ENCODE data around the gene C10orf53.

Gene C10orf53

DNA sequence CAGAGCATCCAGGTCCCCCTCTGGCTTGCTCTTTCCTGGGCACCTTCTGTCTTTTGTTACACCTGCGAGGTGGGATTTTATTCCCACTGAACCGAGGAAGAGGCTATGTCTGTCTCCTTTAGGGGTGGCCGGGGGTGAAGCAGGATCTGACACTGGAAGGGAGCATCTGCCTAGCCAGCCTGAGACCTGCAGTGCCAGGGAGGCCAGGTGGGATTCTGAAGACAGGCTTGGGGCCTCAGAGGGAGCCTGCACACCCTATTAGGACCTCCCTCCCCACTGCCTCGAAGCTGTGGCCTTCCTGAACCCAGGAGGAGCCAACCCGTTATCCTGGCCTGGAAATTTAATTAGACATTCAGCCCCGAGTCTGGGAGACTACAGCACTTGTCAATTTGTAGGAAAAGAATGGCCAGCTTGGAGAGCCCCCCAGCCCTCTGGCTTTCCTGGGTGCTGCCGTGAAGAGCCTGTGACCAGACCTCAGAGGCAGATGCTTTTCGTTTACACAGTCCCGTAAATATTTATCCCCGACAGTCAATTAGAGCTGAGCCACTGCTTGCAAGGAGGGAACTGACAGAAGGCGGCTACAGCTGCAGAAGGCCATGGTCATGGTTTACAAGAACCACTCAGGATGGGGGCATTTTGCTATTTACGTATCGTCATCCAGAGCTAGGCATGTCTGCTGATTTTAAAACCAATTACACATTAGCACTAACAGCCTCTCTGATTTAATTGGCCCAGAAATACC is 46.0 kb upstream of the C10orf53 start:
- Histone ChIP-seq H3K36me3 (ENCODE audit: insufficient read depth, low read length) (no peaks in the 10 kb centered on the region), H2AFZ (ENCODE audit: low read length) (no peak overlapping the region), H3K27me3 (ENCODE audit: insufficient read depth, low read length, poor library complexity, severe bottlenecking) (no peaks in the 10 kb centered on the region), H3K9ac (ENCODE audit: low read depth, low read length, poor library complexity, severe bottlenecking) (no peak overlapping the region), H3K4me1 (ENCODE audit: insufficient read depth, low read length, poor library complexity, severe bottlenecking) (no peaks in the 10 kb centered on the region), H3F3A (ENCODE audit: low read depth) (no peaks in the 10 kb centered on the region), H3K4me2 (ENCODE audit: low read depth, low read length, poor library complexity, severe bottlenecking) (no peak overlapping the region), H3K9me3 (ENCODE audit: insufficient read depth, low read depth, low read length) (no peaks in the 10 kb centered on the region), H4K20me1 (ENCODE audit: insufficient read depth, low read length, poor library complexity, severe bottlenecking) (no peaks in the 10 kb centered on the region), H3K79me2 (ENCODE audit: insufficient read depth, low read length) (no peaks in the 10 kb centered on the region), H3K9me2 (replicated peaks; ENCODE audit: low read depth, low read length) (no peaks in the 10 kb centered on the region), H3K4me3 (ENCODE audit: low read length, poor library complexity, severe bottlenecking) (no peak overlapping the region)
- TF ChIP-seq EZH2phosphoT487 (IDR thresholded peaks at IDR 0.05; ENCODE audit: borderline replicate concordance), result no peak
- TF ChIP-seq, protein P1, sequence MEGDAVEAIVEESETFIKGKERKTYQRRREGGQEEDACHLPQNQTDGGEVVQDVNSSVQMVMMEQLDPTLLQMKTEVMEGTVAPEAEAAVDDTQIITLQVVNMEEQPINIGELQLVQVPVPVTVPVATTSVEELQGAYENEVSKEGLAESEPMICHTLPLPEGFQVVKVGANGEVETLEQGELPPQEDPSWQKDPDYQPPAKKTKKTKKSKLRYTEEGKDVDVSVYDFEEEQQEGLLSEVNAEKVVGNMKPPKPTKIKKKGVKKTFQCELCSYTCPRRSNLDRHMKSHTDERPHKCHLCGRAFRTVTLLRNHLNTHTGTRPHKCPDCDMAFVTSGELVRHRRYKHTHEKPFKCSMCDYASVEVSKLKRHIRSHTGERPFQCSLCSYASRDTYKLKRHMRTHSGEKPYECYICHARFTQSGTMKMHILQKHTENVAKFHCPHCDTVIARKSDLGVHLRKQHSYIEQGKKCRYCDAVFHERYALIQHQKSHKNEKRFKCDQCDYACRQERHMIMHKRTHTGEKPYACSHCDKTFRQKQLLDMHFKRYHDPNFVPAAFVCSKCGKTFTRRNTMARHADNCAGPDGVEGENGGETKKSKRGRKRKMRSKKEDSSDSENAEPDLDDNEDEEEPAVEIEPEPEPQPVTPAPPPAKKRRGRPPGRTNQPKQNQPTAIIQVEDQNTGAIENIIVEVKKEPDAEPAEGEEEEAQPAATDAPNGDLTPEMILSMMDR (conservative IDR thresholded peaks at IDR 0.05; ENCODE audit: low read length), result no peak

- H2AFZ ChIP-seq (ENCODE audit: low read length), result no peak overlapping the region
- no peaks in the 10 kb centered on the region for H3K9me2 ChIP-seq (replicated peaks; ENCODE audit: low read depth, low read length)
- no peaks in the 10 kb centered on the region for H4K20me1 ChIP-seq (ENCODE audit: insufficient read depth, low read length, poor library complexity, severe bottlenecking)
- no peak overlapping the region for H3K9ac ChIP-seq (ENCODE audit: low read depth, low read length, poor library complexity, severe bottlenecking)
- H3K4me2 ChIP-seq (ENCODE audit: low read depth, low read length, poor library complexity, severe bottlenecking), result no peak overlapping the region
- no peak overlapping the region for H3K4me3 ChIP-seq (ENCODE audit: low read length, poor library complexity, severe bottlenecking)
- H3F3A ChIP-seq (ENCODE audit: low read depth), result no peaks in the 10 kb centered on the region
- H3K79me2 ChIP-seq (ENCODE audit: insufficient read depth, low read length), result no peaks in the 10 kb centered on the region
- H3K4me1 ChIP-seq (ENCODE audit: insufficient read depth, low read length, poor library complexity, severe bottlenecking), result no peaks in the 10 kb centered on the region
- TF ChIP-seq EZH2phosphoT487 (IDR thresholded peaks at IDR 0.05; ENCODE audit: borderline replicate concordance), result no peak
- TF ChIP-seq, protein P1 (conservative IDR thresholded peaks at IDR 0.05; ENCODE audit: low read length), result no peak
- no peaks in the 10 kb centered on the region for H3K36me3 ChIP-seq (ENCODE audit: insufficient read depth, low read length)
- H3K9me3 ChIP-seq (ENCODE audit: insufficient read depth, low read depth, low read length), result no peaks in the 10 kb centered on the region
- H3K27me3 ChIP-seq (ENCODE audit: insufficient read depth, low read length, poor library complexity, severe bottlenecking), result no peaks in the 10 kb centered on the region
These were observed 45.3 kb upstream of the C10orf53 start for GRCh38 chr10:49634069-49634660.

DNA sequence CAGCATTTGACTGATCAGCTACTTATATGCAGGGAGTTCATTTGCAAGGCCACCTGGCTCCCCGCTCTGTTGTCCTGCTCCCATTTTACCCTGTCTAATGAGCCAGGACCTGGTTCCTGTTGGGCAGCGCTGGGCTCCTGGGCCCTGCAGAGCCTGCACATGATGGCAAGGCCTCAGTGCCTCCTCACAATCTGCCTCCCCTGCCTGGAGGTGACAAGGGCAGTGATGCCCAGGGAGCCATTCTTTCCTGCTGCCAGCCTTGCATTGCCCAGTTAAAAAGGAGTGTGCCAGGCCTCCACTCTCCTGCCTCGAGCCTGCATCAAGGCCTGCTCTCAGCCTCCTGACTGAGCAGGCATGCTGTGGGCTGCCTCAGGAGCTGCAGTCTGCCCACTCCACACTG is 37.1 kb upstream of the C10orf53 start:
- H3F3A ChIP-seq (ENCODE audit: low read depth), result no peaks in the 10 kb centered on the region
- H3K27me3 ChIP-seq (ENCODE audit: insufficient read depth, low read length, poor library complexity, severe bottlenecking), result no peaks in the 10 kb centered on the region
- no peak for TF ChIP-seq EZH2phosphoT487 (IDR thresholded peaks at IDR 0.05; ENCODE audit: borderline replicate concordance)
- TF ChIP-seq, protein P1 (conservative IDR thresholded peaks at IDR 0.05; ENCODE audit: low read length), result no peak
- H4K20me1 ChIP-seq (ENCODE audit: insufficient read depth, low read length, poor library complexity, severe bottlenecking), result no peaks in the 10 kb centered on the region
- H3K36me3 ChIP-seq (ENCODE audit: insufficient read depth, low read length), result no peaks in the 10 kb centered on the region
- H3K4me3 ChIP-seq (ENCODE audit: low read length, poor library complexity, severe bottlenecking), result no peak overlapping the region
- no peaks in the 10 kb centered on the region for H3K4me1 ChIP-seq (ENCODE audit: insufficient read depth, low read length, poor library complexity, severe bottlenecking)
- no peaks in the 10 kb centered on the region for H3K79me2 ChIP-seq (ENCODE audit: insufficient read depth, low read length)
- no peaks in the 10 kb centered on the region for H3K9me2 ChIP-seq (replicated peaks; ENCODE audit: low read depth, low read length)
- no peaks in the 10 kb centered on the region for H3K9me3 ChIP-seq (ENCODE audit: insufficient read depth, low read depth, low read length)
- no peak overlapping the region for H3K4me2 ChIP-seq (ENCODE audit: low read depth, low read length, poor library complexity, severe bottlenecking)
- H2AFZ ChIP-seq (ENCODE audit: low read length), result no peak overlapping the region
- no peak overlapping the region for H3K9ac ChIP-seq (ENCODE audit: low read depth, low read length, poor library complexity, severe bottlenecking)
